GM18519 (cell line): ENCODE results near the gene GABBR1.

Experiments
- ATAC-seq: cut with Tn5 transposase; IDR thresholded peaks from one replicate; pipeline ENCODE4 v1.9.1; 2021; ENCODE audit warnings: mild to moderate bottlenecking, moderate library complexity; ENCODE audit not compliant: unreplicated experiment, low FRiP score

GABBR1 gene

DNA sequence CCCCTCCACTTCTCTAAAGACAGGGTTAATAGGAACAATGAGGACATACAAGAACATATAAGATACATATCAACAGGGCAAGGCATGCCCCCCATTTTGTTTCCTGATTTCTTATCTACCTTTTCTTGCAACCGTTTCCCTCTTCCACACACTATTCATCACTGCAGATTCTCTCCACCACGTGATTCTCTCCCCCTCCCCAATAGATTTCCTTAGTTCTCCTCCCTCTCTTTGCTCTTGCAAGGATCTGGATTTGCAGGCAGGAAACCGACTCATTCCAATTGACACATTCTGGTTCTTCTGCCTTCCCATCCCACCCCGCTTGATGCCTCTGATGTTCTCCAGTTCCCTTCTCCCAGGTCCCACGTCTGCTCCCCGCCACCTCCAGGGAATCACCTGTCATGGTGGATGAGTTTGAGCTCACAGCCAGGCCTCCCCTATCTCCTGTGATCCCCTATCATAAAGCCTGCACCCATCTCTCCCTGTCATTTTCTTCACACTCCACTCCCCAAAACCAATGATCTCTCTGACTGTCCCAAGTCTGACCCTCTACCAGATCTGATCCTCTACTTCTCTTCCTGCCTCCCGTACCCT lies 7.5 kb downstream of the GABBR1 start:
- ATAC-seq: no peak

DNA sequence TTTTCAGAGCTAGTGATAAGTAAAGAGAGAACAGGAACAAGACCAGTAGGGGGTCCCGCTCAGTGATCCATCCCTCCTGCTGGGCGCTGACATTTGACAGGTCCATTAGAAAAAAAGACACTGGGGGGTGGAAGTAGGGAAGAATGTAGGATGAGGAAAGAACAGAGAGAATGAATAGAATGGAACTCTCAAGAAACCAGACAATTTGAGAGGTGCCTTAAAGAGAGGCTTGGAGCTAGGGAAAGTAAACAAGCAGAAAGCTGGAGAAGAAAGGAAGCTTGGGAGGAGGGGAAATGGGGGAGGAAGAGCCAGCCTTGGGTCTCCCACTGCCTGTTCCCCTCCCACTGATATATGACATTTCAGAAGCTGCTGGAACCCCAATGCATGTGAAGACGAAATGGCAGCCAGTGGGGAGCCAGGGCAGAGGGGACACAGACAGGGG lies 8.4 kb downstream of the GABBR1 start:
- no peak for ATAC-seq

DNA sequence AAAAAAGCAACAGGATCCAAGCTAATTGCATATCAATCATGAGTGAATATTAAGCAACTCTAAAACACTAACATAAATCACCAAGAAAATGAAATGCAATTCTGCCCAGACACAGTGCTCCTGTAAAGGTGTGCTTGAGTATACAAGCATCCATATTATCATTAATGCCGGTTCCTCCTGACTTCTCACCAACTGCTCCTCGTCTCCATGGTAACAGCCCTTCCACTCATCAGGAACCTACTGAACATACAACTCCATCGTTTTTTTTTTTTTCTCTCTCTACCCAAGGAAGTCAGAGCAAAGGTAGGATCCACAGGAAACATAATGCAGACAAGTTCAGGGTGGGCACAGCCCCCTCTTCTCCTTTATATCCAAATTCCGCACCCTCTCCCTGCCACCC lies 12.4 kb downstream of the GABBR1 start:
- no peak for ATAC-seq

DNA sequence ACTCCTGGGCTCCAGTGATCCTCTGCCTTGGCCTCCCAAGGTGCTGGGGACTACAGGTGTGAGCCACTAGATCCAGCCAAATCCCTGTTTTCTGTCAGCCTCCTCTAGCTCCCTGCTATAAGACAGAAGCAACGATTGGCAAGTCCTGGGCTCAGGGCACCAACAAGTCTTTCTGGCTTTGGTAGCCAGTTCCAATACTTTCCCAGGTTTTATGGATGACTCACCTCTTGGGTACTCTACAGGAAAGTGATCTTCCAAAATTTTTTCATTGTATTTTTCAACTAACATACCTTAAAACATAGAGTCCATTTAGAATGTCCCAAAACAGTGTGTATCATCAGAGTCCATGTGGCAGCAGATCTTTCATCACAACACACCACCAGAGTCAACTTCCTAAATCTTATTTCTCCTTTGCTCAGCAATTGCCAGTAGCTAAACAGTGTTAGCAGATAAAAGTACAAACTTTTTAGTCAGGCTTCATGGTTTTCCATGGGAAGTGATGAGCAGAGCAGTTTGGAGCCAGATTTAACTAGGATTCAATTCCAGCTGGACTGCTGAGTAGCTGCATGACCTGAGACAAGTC lies 13.3 kb downstream of the GABBR1 start:
- ATAC-seq: no peak

DNA sequence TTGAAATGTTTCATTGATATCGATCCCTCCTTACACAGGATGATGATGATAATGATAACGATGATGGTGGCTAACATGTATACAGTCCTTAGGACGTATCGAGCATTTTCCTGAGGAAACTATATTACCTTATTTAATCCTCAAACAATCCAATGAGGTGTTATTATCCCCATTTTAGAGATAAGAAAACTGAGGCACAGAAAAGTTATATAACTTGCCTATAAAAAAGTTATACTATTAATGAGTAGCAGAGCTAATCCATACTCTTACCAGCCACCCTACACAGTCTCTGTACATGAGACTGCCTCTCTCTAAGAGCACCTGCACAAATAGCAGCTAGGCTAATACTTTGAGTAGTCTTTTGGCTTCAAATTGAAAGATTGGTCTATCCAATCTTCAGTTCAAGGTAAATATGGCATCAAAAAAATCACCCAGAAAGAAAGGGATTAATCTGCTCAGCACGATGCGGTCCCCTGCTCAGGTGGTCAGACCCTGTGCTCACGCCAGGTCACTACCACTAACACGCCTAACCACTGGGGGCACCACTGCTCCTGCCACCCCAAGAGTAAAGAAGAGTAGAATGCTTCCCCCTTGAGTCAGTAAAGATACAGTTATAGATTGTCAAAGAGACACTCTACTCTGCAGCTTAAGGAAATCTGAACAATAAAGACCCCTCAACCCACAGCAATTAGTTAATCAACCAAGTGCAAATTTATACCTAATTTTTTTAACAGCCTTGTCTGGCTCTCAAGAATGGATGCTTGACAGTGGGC lies 15.0 kb downstream of the GABBR1 start:
- no peak for ATAC-seq

DNA sequence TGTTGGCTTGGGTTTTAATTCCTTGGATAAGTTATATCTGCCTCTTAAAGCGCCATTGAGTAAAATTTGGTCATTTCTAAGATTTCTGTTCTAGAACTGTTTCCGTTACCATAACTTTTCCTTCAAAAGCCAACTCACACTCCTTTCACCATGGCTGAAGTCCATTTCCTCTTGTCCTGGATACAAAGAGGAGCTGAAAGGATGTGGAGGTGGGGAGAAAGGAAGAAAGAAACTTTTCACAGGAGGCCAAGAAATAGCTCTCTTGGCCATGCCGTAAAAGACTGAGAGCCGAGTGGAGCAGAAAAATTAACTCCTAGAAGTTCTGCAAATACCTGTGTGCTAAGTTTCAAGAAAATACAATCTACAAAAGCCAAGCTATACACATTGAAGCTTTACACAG lies 21.6 kb downstream of the GABBR1 start:
- ATAC-seq: no peak

DNA sequence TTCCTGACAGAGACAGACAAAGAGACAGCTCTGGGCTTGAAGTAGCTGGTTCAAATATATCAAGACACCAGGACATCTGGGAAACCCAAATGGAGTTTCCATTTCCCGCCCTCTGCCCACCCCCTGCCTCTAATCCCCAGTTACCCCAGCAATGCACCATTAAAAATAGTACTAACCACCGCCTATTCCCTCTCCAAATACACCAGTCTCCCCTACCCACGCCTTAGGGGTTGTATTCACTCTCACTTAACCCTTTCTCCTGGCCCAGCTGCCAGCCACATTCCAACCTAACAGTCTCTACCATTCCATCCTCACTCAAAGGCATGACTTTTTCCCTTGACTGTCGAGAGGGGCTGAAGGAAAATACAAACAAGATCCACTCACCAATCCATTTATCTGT lies 22.4 kb downstream of the GABBR1 start:
- no peak for ATAC-seq

DNA sequence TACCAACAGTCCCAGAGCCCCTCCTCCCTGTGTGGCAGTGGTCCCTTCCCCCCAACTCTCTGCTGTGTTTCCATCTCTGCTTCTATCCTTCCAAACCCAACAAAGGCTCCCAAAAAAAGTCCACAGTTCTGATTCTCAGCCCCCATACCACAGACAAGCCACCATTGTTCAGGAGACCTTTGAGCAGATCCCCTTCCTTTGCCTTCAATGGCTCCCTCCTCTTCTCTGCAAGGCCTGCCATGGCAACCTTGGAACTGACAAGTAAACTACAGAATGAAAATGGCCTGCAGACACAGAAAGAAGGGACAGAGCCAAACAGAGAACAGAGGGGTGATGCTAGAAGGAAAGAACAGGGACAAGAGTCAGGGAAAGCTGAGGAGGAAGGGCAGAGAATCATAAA lies 24.9 kb downstream of the GABBR1 start:
- no peak for ATAC-seq

DNA sequence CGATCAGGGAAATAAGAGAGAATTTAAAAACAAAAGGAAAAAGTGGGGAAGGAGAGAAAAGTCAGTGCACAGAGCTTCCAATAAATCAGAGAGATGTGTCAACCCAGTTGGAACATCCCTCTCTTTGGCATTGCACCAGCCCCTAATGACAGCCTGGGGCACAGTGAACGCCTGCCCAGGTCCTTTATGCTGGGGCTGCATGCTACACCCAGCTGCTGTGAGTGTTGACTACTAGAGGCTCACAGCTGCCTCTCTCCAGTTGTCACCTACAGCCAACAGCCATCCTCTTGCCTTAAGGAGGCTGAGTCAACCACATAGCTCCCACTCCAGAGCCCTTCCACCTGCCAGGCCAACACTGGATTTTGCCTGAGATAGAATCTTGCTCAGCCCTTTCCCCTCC lies 29.1 kb downstream of the GABBR1 start:
- ATAC-seq: no peak

DNA sequence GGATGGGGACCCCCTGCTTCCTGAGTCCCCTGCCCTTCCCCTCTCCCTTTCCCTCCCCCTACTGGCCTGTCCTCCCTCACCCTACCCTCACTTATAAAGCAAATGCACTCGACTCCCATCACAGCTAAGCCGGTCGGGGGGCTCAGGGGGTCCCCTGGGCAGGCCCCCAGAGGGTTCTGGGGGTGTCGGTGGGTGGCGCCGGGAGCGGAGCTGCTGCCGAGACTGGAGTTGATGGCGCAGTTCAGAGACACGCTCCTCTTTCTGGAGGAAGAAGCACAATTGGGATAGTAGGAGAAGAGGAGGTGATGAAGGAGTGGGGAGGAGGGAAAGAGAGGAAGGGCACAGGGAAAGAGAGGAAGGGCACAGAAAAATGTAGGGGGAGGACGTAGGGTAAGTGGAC lies 29.5 kb downstream of the GABBR1 start:
- ATAC-seq: no peak

DNA sequence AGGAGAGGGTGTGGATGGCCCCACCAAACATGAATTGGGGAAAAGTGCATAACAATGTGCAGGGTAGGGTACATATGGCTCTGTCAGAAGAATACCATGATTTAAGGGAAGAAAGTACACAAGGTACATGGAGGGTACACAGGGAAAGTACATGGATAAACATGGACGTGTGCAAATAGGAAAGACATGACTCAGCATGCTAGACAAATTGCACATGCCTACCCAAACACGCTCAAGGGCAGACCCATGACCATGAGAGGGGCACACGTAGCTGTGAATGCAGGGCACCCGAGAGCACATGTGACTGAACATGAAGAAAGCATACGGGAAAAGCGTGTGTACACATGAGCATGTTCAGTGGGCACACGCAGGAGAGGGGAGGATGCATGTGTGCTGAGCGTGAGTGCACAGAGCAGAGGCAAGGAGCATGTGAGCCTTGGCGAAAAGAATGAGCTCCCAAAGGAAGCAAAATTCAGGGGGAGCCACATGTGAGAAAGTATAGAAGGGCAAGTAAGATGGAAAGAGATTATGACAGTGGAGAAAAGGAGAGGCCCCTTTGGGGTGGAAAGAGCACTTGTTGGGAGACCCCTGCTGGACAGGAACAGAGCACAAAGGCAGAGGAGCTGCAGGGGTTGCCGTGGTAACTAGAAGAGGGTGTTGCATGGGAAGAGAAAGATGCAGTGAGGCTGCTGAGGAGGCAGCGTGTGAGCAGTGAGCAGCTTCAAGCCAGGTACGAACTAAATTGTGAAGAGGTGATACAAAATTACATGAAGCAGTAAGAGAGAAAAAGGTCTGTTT lies 30.2 kb downstream of the GABBR1 start:
- no peak for ATAC-seq

DNA sequence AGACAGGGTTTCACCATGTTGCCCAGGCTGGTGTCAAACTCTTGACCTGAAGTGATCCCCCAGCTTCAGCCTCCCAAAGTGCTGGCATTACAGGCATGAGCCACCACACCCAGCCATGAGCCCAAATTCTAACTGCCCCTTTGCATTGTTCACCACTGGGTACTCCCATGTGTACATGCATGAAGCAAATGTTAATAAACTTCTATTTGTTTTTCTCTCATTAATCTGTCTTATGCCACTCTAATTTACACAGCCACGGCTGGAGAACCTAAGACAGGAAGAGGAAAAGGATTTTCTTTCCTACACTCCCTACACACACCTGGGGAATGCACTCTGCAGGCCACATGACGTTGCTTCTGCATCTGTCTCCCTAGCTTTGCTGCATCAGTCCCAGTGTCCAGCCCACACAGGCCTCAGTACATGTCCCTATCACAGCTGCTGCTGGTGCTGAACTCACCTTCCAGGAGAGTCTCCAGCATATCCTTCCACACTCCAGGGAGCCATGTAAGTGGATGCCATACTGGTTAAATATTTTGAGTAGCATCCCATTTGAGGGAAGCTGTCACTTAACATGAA lies 34.7 kb downstream of the GABBR1 start:
- no peak for ATAC-seq

DNA sequence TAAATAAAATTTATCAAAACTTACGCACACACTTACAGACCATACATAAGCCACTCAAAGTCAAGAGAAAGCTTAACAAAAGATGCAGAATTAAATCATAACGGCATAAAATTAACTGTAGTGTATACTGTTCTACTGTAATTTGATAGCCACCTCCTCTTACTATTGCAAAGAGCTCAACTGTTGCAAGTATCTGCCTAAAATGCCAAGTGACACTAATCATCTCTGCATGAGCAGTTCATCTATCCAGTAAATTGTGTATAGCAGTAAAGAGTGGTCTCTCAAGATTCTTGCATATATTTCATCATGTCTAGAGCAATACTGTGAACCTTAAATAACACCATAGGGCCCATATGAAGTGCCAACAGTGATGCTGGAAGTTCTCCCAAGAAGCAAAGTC lies 35.8 kb downstream of the GABBR1 start:
- ATAC-seq: no peak

DNA sequence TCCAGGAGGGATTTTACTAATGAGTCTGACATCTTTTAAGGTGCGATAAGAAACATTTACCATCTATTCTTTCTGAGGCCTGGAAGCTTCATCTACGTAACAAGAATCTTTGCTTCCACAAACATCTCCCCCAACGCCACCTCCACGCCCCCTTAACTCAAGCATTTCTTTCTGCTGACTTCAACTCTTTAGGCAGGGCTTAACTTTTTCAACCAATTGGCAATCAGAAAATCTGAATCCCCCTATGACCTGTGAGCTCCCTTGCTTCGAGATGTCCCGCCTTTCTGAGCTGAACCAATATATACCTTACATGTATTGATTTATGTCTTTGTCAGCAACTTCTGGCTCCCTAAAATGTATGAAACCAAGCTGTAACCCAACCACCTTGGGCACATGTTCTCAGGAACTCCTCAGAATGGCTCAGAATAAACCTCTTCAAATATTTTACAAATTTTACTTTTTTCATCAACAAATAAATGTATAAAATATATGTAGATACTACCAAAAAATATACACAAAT lies 36.5 kb downstream of the GABBR1 start:
- ATAC-seq: no peak

DNA sequence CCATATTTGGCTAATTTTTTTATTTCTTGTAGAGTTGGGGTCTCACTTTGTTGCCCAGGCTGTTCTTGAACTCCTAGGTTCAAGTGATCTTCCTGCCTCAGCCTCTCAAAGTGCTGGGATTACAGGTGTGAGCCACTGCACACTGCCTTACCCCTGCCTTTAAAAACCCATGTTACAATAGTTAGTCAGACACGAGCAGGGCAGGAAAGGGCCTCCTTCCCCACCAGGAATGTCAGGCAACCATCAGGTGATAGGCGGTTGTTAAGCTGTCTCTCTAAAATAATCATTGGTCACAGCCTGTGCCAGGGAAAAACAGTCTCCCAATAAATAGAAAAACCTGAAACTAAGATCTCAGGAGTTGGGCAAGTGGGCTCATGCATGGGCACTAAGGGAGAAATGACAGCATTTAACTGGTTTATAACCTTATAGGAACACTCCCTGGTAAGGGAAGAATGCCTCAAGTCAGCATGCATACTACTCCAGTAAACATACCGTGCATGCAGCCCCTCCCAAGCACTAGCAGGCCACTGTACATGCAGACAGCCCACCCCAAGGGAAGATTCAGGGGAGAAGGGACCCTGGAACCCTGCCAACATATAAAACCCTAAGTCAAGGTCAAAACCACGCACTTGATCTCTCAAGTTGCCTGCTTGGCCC lies 39.7 kb downstream of the GABBR1 start:
- ATAC-seq: no peak

DNA sequence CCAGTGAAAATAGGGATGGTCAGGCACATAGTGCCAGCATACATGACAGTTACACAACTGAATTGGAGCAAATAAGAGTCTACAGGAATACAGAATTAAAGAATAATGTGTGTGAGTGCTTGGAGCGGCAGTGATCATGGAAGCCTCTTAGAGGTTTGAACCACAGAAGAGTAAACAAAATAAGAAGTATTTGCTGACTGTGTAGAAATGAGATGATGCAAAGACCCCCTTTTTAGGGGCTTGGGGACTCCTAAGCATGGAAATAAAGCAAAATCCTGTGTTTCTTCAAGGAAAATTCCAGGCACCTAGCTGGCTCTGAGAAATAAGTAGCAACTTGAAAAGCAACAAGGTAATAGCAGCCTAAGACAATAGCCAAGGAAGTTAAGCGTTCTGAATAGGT lies 41.3 kb downstream of the GABBR1 start:
- no peak for ATAC-seq

DNA sequence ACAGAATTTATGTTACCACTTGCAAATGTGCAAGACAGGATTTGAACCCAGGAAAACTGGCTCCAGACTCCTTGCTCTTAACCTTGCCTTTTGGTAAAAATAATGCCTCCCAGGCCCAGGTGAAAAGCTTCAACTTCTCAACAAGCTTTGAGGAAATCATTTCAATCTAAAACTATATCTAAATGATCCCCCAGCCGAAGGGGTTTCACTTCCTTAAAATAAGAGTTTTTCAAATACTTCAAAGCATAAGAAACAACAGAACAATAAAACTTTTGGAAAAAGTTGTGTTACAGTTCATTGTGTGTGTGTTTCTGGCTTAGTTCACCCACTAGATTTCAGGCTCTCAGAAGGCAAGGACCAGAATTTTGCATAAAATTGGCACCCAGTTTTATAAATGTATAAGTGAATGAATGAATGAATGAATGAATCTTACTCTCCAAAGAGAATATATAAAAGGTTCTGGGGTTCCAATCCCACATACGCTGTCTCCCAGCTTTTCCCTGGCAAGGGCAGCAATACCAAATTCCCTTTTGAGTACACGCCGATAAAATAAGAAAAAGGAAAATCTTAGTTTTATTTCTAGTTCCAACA lies 42.7 kb downstream of the GABBR1 start:
- no peak for ATAC-seq

DNA sequence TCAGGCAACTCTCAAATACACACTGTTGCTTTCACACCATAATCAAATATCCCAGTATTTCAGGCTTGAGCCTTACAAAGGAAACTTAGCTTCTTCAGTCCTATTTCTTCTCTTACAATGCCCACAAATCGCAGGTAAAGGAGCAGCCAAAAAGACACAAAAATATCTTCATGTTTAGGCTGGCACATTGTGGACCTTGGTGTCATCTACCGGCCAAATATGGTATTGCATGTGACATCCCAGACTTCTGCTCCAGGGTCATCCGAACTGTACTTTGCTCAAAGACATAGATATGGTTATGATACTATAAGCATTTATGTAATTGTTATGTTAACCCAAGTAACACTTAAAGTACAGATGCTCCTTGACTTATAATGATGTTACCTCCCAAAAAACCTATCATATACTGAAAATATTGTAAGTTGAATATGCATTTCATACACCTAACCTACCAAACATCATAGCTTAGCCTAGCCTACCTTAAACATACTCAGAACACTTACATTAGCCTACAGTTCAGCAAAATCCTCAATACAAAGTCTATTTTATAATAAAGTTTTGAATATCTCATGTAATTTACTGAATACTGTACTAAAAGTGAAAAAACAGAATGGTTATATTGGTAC lies 43.4 kb downstream of the GABBR1 start:
- no peak for ATAC-seq

DNA sequence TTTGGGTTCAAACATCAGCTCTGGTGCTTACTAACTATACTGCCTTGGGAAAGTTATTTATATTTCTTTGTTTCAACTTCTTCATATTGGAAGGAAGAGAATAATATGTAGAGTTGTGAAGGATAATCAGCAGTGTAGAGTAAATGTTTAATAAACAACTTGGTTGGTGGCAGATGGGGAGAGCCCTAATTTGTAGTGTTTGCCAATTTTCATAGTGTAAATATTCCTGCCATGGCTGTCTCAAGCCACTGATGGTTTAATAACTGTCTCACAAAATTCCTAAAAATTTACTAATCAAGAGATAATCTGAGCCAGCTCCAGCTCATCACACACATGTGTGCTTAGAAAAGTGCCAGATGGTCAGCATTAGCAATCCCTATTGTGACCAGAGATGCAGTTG lies 48.2 kb downstream of the GABBR1 start, which contains the start of gene OR2H2:
TSS of gene OR2H2 (plus strand) at position 301 of the 400 bp plus-strand sequence. CDS start 2,824 bp downstream, outside the sequence.
- no peak for ATAC-seq
